Omental fat pad (tissue), 4 donors: ENCODE results near the gene STOX1. TPM values are rescaled to one million over a fixed set of nuclear protein-coding genes. Genes with fewer than 3 reads are reported as not detected.
"Not testable (repeated sequence)": the region's sequence is repeated elsewhere in the genome, so short reads cannot be mapped to it uniquely, and the experiment has no call there.

Experiments
- ATAC-seq: fragments of 150-250 bp; one replicate; pipeline ENCODE4 v1.9.1; 2016; ENCODE audit warnings: mild to moderate bottlenecking, moderate library complexity; ENCODE audit not compliant: low FRiP score
- DNase-seq: peaks from one replicate; pipeline ENCODE4 v3.0.0-alpha.2; 2019; ENCODE audit warnings: low spot score
- CTCF ChIP-seq, 3 donors: fragments of 450-650 bp; IDR thresholded peaks; one replicate each; pipeline ENCODE4 v1.5.1; 2016 to 2017; ENCODE audit warnings: antibody characterized with exemption in 3 of 3, mild to moderate bottlenecking in 3 of 3, moderate library complexity in 2 of 3
- total RNA-seq, 4 donors: library from RNA; depleted of rRNA; stranded (reverse); fragments of >200 nt; gene quantifications; one replicate each; pipeline ENCODE4 v1.1.0, GENCODE V29; 2016

Gene STOX1
- total RNA-seq, 4 donors from 2014 or later: 3.2 to 16.0 (median 5.0) TPM

GRCh38 chr10:68902382-68902781, 75.1 kb downstream of the STOX1 start:
- ATAC-seq: no peak
- no peak for TF ChIP-seq CTCF (IDR thresholded peaks at IDR 0.05)
- DNase-seq: no peak

- ATAC-seq (no peak), DNase-seq (no peak)
- no peak for TF ChIP-seq CTCF (IDR thresholded peaks at IDR 0.05)
Measured at GRCh38 chr10:68924593-68924992, 97.3 kb downstream of the STOX1 start.

- ATAC-seq: no peak
- no peak for DNase-seq
- TF ChIP-seq CTCF (IDR thresholded peaks at IDR 0.05): no peak
Measured at GRCh38 chr10:68925489-68925888, 98.2 kb downstream of the STOX1 start.

GRCh38 chr10:68929157-68929556, 101.8 kb downstream of the STOX1 start:
- not testable (repeated sequence) for DNase-seq, ATAC-seq

- not testable (repeated sequence) for DNase-seq, ATAC-seq
Measured at GRCh38 chr10:68929888-68930287, 102.6 kb downstream of the STOX1 start.

GRCh38 chr10:68932860-68933259, 105.5 kb downstream of the STOX1 start:
- not testable (repeated sequence) for ATAC-seq, DNase-seq

- TF ChIP-seq CTCF (IDR thresholded peaks at IDR 0.05): no peak
- ATAC-seq (no peak), DNase-seq (no peak)
Measured at GRCh38 chr10:68934994-68935393, 107.7 kb downstream of the STOX1 start.

- ATAC-seq (no peak), DNase-seq (no peak)
- TF ChIP-seq CTCF (IDR thresholded peaks at IDR 0.05): no peak
Measured at GRCh38 chr10:68938117-68938516, 110.8 kb downstream of the STOX1 start.

- no peak for ATAC-seq
- no peak for DNase-seq
- no peak for TF ChIP-seq CTCF (IDR thresholded peaks at IDR 0.05)
Measured at GRCh38 chr10:68938884-68939283, 111.6 kb downstream of the STOX1 start.

- ATAC-seq, DNase-seq: not testable (repeated sequence)
Measured at GRCh38 chr10:68940917-68941316, 113.6 kb downstream of the STOX1 start.
